Measurements from ENCODE around the gene QKI. TPM values are rescaled to one million over a fixed set of nuclear protein-coding genes. Genes with fewer than 3 reads are reported as not detected.

The QKI gene
- total RNA-seq, 1 experiment from 2014 or later = 176 TPM

GRCh38 chr6:163422550-163422949 is 8.0 kb downstream of the QKI start:
- Histone ChIP-seq H2BK120ac (ENCODE audit: low read depth, low read length, poor library complexity, severe bottlenecking) (no peak overlapping the region), H4K8ac (replicated peaks; ENCODE audit: insufficient read length, low read depth, low read length) (no peak overlapping the region), H3K79me2 (ENCODE audit: insufficient read depth, low read length) (peaks cover 53% of the 10 kb centered on the region), H4K20me1 (ENCODE audit: control insufficient read depth, insufficient read depth, insufficient read length) (no peaks in the 10 kb centered on the region), H3K27ac (ENCODE audit: insufficient read length, low read depth, low read length) (no peak overlapping the region), H3K9me3 (ENCODE audit: control insufficient read depth, low read depth, low read length) (no peaks in the 10 kb centered on the region), H3K4me2 (ENCODE audit: insufficient read depth, insufficient read length, low read length) (no peak overlapping the region), H3K4me1 (ENCODE audit: insufficient read depth, low read length) (no peaks in the 10 kb centered on the region; the same call in 1 of the 2 replicates), H3K27me3 (ENCODE audit: insufficient read depth, low read length) (no peaks in the 10 kb centered on the region), H3K79me1 (ENCODE audit: insufficient read depth, low read depth, low read length, poor library complexity, severe bottlenecking) (peaks cover 5% of the 10 kb centered on the region), H2AK5ac (ENCODE audit: insufficient read length, low read length) (no peak overlapping the region), H2BK15ac (ENCODE audit: low read depth, low read length) (no peak overlapping the region), H3T11ph (ENCODE audit: low read length) (no peak overlapping the region), H3K9ac (ENCODE audit: extremely low read depth, insufficient read length, low read length) (no peak overlapping the region), H3K23ac (ENCODE audit: insufficient read length, low read depth, low read length) (no peak overlapping the region), H2BK20ac (ENCODE audit: low read depth, low read length, poor library complexity, severe bottlenecking) (no peak overlapping the region), H4K5ac (ENCODE audit: insufficient read length, low read depth, low read length) (no peak overlapping the region), H3K4ac (ENCODE audit: low read depth, low read length) (no peak overlapping the region), H3K14ac (ENCODE audit: insufficient read depth, low read length) (no peak overlapping the region), H4K91ac (ENCODE audit: insufficient read length, low read depth, low read length) (no peak overlapping the region), H3K18ac (ENCODE audit: insufficient read length, low read depth, low read length) (no peak overlapping the region), H3K56ac (ENCODE audit: insufficient read length, low read depth, low read length) (no peak overlapping the region), H2BK5ac (ENCODE audit: insufficient read length, low read length) (no peak overlapping the region), H2AFZ (ENCODE audit: low read length) (no peak overlapping the region), H3K23me2 (ENCODE audit: insufficient read length, low read depth, low read length, poor library complexity, severe bottlenecking) (no peaks in the 10 kb centered on the region), H2BK12ac (ENCODE audit: insufficient read length, low read depth, low read length) (no peak overlapping the region)
- no peaks in the 10 kb centered on the region for H3K27me3 Mint-ChIP-seq (ENCODE audit: low read depth)
- DNase-seq = no peak
- no CpG with 5 or more reads among the region's 3 CpGs for WGBS (ENCODE audit: extremely low coverage, insufficient read length, low lambda C conversion rate)
- H3K36me3 Mint-ChIP-seq (ENCODE audit: insufficient read depth in 1 of 3, low read depth in 3 of 3) = no peaks in the 10 kb centered on the region
- TF ChIP-seq CTCF (conservative IDR thresholded peaks at IDR 0.05) = no peak
- peaks cover 66% of the 10 kb centered on the region in 2 experiments for H3K4me1 Mint-ChIP-seq
- peak overlapping the region in 1 of 2 experiments; percentile 5; a peak in 1 of 5 replicates for H3K4me3 Mint-ChIP-seq
- H3K9me3 Mint-ChIP-seq = no peaks in the 10 kb centered on the region
- H3K27ac Mint-ChIP-seq = peak overlapping the region; percentile 26 to 73 (median 47); a peak in 2 of 7 replicates
